ENCODE data around the gene RAVER2.

- TF ChIP-seq CTCF (IDR thresholded peaks at IDR 0.05) (no peak), CEBPB (IDR thresholded peaks at IDR 0.05) (no peak), NR3C1 (IDR thresholded peaks at IDR 0.05) (no peak), ESRRA (IDR thresholded peaks at IDR 0.05; ENCODE audit: borderline replicate concordance, low read length) (no peak), HOXA7 (CRISPR knock-in tag; IDR thresholded peaks at IDR 0.05) (no peak), HMGXB4 (CRISPR knock-in tag; IDR thresholded peaks at IDR 0.05; ENCODE audit: borderline replicate concordance) (no peak), POLR2A (IDR thresholded peaks at IDR 0.05; ENCODE audit: low read length) (no peak), CHD4 (IDR thresholded peaks at IDR 0.05; ENCODE audit: borderline replicate concordance) (no peak)
- TF ChIP-seq, protein P1, sequence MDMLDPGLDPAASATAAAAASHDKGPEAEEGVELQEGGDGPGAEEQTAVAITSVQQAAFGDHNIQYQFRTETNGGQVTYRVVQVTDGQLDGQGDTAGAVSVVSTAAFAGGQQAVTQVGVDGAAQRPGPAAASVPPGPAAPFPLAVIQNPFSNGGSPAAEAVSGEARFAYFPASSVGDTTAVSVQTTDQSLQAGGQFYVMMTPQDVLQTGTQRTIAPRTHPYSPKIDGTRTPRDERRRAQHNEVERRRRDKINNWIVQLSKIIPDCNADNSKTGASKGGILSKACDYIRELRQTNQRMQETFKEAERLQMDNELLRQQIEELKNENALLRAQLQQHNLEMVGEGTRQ (IDR thresholded peaks at IDR 0.05): no peak
- TF ChIP-seq, protein P2, sequence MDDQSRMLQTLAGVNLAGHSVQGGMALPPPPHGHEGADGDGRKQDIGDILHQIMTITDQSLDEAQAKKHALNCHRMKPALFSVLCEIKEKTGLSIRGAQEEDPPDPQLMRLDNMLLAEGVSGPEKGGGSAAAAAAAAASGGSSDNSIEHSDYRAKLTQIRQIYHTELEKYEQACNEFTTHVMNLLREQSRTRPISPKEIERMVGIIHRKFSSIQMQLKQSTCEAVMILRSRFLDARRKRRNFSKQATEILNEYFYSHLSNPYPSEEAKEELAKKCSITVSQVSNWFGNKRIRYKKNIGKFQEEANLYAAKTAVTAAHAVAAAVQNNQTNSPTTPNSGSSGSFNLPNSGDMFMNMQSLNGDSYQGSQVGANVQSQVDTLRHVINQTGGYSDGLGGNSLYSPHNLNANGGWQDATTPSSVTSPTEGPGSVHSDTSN (IDR thresholded peaks at IDR 0.05): no peak
- TF ChIP-seq, protein P3, sequence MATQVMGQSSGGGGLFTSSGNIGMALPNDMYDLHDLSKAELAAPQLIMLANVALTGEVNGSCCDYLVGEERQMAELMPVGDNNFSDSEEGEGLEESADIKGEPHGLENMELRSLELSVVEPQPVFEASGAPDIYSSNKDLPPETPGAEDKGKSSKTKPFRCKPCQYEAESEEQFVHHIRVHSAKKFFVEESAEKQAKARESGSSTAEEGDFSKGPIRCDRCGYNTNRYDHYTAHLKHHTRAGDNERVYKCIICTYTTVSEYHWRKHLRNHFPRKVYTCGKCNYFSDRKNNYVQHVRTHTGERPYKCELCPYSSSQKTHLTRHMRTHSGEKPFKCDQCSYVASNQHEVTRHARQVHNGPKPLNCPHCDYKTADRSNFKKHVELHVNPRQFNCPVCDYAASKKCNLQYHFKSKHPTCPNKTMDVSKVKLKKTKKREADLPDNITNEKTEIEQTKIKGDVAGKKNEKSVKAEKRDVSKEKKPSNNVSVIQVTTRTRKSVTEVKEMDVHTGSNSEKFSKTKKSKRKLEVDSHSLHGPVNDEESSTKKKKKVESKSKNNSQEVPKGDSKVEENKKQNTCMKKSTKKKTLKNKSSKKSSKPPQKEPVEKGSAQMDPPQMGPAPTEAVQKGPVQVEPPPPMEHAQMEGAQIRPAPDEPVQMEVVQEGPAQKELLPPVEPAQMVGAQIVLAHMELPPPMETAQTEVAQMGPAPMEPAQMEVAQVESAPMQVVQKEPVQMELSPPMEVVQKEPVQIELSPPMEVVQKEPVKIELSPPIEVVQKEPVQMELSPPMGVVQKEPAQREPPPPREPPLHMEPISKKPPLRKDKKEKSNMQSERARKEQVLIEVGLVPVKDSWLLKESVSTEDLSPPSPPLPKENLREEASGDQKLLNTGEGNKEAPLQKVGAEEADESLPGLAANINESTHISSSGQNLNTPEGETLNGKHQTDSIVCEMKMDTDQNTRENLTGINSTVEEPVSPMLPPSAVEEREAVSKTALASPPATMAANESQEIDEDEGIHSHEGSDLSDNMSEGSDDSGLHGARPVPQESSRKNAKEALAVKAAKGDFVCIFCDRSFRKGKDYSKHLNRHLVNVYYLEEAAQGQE (IDR thresholded peaks at IDR 0.05): no peak
Measured at GRCh38 chr1:64775113-64775512, 30.2 kb downstream of the RAVER2 start.

All from A549 (cell line).